ENCODE data around the gene CISTR.

Gene CISTR

DNA sequence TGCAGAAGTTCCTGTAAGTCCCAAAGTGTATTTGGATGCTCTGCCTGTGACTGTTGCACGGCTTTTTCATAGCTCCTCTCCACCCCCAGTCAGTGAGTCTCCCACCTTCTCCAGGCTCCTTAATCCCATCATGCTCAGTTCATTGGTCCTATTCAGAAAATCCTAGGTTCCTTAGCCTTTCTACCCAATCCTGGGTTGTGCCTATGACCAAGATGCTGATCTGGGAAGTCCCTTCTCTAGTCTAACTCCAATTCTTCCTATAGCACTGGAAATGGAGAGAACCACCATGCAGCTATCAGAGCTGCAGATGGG is 7.7 kb downstream of the CISTR start:
- DNase-seq (ENCODE audit: low read depth in 3 of 3, low spot score in 1 of 3) = no peak

DNA sequence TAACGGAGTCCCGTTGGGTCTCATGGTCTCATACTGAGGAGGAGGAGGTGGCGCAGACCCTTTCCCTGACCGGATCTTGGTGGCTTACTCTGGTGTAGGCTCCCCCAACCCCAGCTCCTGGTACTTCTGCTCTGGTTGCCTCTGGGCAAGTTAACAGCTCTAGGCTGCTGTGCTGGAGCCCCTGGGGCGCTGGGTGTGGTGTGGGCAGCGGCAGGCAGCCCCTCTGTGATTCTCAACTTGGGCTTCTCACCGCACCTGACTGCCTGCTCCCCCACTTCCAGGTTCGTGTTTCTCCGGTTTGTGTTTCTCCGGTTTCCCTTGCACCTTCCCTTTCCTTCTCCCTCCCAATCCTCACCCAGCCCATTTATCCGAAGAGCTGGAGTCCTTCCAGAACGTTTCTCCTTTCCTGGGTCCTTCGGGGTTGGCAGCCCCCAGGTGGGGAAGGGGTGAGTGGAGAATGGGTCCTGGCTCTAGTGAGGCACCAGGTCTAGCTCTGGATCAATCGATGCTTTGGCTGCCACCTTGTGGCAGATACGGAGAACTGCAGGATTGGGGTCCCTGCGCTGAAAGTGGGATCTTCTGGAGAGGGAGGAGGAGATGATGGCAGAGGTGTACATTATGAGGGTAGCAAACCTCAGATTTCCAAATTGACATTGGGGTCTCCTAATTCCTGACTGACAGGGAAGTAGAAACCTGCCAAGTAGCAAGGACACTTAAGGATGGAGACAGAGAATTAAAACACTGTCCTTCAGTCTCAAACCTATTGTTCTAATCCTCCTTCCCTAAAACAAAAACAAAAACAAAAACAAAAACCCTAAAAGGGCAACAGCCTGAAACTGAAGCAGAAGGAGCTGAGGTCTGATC is 8.3 kb downstream of the CISTR start:
- DNase-seq (ENCODE audit: low read depth in 3 of 3, low spot score in 1 of 3) = peak in 2 of 3 donors; percentile 37 to 40

DNA sequence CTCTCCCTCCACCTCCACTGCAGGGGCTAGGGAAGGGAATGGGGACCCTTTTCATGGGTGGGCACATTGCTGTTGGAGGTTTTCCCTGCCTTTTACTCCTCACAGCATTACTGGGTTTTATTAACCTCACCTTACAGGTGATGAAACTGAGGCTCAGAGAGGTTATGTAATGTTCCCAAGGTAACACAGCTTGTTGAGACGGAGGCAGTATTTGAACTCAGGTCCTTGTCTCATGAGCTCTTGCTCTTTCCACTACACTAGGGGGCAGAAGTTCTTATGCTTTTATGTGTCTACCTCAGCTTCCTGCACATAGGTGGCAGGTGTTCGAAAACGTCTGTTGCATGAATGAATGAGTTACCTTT is 11.7 kb downstream of the CISTR start:
- DNase-seq (ENCODE audit: low read depth in 3 of 3, low spot score in 1 of 3) = no peak

DNA sequence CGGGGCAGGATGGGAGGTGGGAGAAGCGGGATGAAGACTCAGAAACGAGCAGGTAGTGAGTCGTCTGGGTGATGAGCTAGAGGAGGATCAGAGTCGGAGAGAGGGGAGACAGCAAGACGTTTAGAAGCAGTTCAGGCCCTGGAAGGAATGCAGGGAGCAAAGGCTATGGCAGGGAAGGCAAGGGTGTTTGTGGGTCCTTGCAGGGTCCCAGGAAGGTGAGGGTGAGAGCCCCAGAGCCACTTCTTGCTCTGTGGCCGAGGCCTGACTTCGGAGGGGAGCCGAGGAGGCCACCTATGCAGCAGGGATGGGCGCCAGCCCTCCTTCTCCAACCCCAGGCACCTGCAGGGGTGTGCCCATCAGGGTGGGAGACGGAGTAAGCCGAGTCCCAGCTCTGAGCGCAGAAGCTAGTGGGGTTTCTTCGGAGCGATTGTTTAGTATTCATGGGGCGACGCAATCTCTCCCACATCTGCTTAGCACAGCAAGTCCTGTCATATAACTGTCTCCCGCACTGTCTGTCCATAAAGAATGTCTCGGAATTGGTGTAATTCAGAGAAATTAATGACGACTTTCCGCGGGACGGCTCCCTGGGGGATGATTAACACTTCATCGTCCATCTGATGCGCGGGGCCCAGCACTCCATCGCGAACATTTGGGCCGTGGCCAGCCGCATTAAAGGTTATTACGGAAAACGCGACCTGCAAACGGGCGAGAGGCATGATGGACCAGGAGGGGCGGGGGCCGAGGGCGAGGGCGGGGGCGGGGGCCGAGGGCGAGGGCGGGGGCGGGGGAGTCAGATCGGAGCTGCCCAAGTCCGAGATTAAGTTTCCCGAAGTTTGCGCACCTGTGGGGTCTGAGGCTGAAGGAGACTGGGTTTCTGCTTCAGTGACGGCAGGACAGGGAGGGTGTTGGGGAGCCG is 12.3 kb downstream of the CISTR start:
- no peak for DNase-seq (ENCODE audit: low read depth in 3 of 3, low spot score in 1 of 3)

DNA sequence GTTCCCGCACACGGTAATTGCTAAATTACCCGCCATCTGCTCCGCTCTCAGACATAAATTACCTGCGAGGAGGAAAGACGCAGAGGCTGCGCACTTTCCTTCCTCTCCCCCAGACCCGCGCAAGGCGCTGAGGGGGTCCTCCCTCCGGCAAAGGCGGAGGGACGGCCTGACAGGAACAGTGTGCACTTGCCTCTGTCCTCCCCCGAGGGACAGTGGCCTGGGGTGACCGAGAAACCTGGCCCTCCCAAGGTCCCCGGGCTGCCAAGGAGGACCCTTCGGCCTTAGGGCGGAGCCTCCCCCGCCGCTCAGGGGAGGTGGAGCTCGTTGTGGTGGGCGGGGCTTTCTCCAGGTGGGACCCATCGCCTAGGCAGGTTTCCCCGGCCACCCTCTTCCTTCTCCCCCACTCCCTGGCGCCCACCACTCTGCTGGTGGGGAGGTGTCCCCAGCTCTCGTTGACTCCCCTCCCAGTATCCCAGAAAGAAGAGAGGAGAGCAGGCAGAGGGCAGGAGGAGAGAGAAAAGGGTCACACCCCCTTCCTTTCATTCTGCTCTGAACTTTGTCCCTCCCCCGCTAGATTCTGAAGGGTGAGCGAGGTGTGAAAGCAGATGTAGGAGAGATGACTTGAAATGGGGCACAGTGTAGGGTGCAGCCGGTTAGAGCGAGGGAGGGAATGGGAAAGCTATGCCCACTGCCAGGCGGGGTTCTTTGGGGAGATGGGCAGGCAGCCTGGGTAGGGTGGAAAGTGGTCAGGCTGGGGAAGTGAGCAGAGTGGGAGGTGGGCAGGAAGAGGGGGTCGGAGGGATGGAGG is 13.2 kb downstream of the CISTR start:
- DNase-seq (ENCODE audit: low read depth in 3 of 3, low spot score in 1 of 3) = peak in 1 of 3 donors; percentile 27

DNA sequence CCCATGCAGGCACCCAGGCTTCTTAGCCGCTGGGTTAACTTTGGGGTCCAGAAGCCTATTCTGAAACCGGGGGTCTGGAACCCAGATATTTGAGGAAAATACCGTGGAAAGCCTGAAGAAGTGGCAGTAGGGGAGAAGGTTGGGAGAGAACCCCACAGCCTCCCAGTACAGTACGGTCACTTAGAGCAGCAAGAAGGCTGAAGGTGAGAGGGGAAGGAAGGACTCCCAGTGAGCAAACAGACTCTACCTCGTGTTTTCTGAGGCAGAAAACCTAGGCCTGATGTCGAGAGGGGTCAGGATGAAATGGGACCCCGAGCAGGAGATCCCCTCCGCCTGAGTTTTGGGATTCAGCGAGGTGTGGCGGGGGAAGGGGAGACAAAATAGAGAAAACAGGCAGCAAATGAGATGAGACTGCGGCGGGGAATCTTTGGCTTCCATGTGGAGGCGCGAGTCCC is 13.8 kb downstream of the CISTR start:
- DNase-seq (ENCODE audit: low read depth in 3 of 3, low spot score in 1 of 3) = no peak

DNA sequence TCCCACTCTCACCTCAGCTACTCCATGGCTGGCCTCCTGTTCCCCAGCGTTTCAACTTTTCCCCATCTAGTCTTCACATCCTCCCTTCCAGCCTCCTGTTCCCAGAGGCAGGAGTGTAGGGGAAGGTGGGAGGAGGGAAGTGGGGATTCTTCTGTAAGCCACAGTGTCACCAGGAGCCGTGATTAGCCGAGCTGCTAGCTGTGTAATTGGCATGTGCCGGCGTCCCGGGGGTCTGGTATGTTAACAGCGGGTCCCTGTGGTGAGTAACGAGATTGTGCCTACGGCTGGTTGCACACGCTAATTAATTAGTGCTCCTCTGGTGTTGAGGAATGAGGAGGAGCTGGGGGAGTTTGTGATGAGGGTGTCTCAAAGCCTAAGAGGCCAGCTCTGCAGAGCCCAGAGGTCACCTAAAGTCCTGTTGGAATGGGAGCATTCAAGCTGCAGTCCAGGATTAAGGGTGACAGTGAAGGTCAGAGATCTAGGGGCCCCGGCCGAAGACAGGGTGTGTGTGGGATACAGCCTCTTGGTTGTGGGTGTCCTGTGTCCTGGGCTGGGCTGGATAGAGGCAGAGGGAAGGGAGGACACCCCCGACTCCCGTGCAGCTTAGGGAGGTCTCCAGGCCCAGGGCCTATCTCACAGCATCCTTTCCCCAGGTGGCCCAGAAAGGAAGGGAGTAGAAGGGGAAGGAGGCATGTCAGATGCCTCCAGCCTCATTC is 14.5 kb downstream of the CISTR start:
- no peak for DNase-seq (ENCODE audit: low read depth in 3 of 3, low spot score in 1 of 3)

DNA sequence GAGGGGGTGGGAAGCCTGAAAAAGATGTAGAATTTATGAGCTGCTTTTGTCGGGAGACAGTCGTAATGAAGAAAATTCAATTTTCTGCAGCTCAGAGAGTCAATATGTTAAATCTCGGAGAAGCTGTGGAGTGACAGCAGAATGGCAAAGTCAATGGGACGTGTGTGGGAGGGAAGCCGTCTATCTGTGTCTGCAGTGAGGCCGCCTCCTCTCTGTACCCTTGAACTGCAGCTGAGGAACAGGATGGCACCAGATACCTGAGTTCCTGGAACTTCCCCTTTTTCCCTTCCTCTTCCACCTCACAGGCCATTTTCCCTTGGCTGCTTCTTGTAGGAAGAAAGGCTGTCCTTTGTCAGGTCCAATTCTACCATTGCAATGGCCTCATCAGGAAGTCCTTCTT is 15.2 kb downstream of the CISTR start:
- no peak for DNase-seq (ENCODE audit: low read depth in 3 of 3, low spot score in 1 of 3)

DNA sequence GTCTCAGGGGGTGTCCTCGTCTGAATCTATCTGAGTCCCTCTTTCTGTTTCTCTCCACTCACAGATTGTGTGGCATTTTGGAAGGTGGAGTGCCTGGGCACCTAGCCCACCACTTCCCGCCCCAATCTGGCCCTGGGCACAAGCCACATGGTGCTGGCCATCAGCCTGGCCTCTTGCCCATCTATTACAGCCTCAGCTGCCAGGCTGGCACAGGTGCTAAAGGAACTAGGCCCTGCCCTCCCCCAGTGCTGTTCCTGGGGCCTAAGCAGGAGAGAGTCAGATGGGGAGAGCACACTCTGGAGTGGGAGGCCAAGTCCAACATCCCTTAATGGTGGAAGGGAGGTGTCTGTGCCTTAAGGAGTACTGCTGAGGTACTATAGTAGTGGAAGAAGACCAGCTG is 16.2 kb downstream of the CISTR start:
- no peak for DNase-seq (ENCODE audit: low read depth in 3 of 3, low spot score in 1 of 3)

DNA sequence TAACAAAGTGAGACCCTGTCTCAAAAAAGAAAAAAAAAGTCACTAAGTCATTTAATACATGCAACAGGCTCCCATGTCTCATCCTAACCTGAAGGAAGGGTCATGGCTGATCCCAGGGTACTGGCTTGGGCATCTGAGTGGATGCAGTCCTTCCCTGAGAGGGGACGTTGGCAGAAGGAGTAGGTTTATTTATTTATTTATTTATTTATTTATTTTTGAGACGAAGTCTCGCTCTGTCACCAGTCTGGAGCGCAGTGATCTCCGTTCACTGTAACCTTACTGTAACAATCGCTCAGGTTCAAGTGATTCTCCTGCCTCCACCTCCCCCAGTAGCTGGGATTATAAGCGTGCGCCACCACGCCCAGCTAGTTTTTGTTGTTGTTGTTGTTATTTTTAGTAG is 17.4 kb downstream of the CISTR start:
- DNase-seq (ENCODE audit: low read depth in 3 of 3, low spot score in 1 of 3) = no peak

DNA sequence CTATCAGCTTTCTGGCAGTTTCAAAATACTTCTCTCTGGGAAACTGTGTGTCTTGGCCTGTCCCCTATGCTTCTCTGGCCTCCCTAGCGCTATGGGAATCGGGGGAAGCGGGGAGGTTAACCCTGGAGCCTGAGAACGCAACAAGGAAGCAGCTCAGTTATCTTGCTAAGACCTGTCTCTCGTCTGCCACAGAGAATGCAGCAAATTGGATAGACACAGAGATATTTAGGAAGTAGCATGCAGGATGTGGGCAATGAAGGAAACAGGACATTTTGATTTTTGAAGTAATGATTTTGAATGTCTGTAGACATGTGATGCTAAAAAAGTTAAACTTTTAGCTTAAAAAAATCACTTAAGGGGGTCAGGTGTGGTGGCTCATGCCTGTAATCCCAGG is 18.0 kb downstream of the CISTR start:
- no peak for DNase-seq (ENCODE audit: low read depth in 3 of 3, low spot score in 1 of 3)

DNA sequence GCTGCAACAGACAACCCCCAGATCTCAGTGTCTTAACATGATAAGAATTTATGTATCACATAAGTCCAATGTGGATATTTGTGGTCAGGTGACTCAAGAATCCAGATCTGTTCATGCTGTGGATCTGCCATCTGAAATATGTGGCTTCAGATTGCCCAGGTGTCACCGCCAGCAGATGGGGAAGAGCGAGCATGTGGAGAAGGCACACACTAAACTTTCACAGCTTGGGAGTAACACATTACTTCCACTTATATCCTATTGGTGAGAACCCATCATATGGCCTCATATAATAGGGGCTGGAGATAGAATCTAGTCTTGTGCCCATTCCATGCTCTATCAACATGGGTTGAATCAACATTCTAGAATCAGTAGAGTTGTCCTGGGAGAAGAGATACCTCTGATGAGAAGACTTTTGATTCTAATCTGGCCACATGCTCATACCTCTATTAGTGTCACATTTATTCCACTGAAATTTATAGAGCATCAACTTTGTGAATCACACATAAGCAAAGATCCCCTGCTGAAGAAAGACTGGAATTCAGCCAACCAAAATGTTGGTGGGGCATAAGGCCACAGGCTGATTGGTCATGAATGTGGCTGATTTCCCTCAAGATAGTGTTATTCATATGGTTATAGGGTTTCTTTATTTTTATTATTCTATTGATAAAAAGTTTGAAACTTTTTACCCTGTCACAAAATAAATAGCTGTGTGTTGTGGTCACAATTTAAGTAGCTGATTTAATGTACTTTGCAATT is 18.6 kb downstream of the CISTR start:
- no peak for DNase-seq (ENCODE audit: low read depth in 3 of 3, low spot score in 1 of 3)

DNA sequence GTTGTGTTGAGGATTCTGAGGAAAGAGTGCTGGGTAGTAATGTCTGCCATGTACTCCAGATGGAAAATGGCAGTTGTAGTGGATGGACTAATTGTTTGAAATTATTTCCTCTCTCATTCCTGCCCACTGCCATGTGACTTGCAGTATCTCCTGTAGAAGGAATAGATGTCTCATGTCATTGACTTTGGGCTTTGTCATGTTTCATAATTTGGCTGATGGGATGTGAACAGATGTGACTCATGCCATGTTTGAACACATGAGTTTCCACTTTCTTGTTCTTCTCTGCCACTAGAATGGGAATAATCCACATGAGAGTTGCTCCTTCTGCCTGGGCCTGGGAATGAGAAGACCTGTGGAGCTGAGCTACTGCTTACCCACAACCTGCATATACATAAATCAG is 22.1 kb downstream of the CISTR start:
- DNase-seq (ENCODE audit: low read depth in 3 of 3, low spot score in 1 of 3) = no peak

DNA sequence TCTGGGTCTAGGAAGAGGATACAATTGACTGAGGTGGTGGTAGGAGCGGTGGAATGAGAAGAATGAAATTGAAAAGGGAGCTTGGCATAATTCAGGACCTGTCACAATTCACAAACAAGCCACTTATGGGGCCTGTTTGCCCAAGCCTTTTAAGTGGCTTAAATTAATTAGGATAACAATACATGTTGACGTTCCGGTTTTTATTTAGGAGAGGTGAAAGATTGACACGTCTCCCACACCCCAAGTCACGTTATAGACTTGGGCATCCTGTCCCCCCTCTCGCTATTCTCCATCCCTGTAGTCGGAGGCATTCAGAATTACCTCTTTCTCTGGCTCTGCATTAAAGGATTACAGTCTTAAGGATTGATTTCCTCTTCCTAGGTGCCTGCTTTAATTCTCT is 23.6 kb downstream of the CISTR start:
- DNase-seq (ENCODE audit: low read depth in 3 of 3, low spot score in 1 of 3) = no peak

DNA sequence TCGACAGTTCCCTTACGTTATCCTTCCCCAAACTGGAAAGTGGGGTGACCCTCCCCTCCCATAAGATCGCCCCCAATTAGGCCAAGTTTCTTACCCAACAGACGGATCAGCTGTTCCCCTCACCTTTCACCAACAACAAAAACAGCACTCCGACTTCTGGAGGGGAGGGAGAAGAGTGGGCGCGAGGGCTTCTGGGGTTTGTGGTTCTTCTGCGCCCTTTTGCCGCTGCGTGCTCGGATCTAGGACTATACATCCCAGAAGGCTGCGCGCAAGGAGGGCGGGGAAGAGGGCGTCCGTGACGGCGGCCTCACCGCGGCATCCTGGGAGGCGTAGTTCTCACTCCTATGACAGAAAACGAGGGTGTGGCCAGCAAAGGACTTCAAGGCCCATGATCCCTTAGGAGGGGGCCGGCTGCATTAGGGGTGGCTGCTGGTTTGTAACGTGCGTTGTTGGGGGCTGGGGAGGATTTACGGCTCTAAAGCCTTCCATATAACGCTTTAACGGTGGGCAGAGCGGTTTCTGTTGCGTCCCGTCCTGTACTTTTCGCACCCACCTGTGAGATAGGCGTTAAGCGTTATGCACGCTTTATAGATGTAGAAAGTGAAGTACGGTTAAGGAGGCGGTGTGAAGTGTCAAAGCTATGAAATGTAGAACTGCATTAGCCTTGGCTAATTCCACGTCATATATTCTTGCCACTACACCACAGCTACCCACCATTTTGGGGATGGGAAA is 24.3 kb downstream of the CISTR start, which contains the start of gene CALCOCO1:
Gene CALCOCO1, minus strand, starts transcription at position 143 of the 732 bp plus-strand sequence. CDS start 2,210 bp downstream, outside the sequence.
- DNase-seq (ENCODE audit: low read depth in 3 of 3, low spot score in 1 of 3) = peak; percentile 85 to 90 (median 89)

DNA sequence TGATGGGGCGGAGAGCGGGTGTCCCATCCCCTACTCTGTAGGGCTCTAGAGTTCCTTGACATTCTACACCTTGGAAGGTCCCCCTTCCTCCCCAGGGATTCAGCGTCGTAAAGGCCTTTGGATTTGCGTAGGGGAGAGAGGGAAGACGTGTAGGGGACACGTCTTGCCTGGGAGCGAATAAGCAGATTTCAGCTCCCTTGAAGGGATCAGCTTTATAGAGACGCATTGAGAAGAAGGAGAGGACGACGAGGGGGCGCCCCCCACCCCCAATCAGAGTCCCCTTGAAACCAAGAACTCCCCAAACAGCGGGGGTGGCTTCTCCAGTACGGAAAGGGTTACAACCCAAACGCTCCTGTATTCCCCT is 24.9 kb downstream of the CISTR start:
- no peak for DNase-seq (ENCODE audit: low read depth in 3 of 3, low spot score in 1 of 3)

DNA sequence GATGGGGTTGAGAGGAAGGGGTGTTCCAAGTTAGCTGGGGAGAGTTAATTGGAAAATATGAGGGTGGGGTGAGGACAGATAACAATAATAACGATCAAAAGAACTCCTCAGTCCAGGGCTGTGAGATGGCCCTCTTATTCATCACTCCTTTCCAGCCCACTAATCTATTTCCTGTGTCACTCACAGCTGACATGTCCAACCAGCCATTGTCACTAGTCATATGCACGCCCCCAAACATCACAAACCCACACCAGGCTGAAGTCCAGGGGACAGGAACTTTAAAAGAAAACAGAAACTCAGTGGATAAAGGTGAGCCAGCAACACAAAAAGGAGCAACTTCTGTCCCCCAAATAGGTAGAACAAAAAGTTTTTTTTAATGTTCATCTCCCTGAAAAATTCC is 25.4 kb downstream of the CISTR start:
- DNase-seq (ENCODE audit: low read depth in 3 of 3, low spot score in 1 of 3) = no peak

DNA sequence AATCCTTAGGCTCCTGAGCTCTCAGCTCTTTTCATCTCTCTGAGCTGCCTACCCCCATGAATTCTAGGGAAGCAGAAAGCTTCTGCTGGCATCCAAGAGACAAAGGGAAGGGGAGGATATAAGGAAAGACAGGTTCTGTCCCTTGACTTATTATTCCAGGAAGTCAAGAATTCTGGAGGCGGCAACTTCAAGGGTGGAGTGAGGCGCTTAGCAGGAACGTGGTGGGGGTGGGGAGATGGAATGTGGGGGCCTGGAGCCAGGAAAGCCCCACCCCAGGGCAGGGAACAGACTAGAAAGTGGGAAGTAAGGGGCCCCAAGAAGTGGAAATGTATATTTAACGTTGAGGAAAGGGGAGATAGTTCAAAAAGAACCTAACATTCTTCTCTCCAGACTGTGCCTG is 26.0 kb downstream of the CISTR start:
- no peak for DNase-seq (ENCODE audit: low read depth in 3 of 3, low spot score in 1 of 3)

DNA sequence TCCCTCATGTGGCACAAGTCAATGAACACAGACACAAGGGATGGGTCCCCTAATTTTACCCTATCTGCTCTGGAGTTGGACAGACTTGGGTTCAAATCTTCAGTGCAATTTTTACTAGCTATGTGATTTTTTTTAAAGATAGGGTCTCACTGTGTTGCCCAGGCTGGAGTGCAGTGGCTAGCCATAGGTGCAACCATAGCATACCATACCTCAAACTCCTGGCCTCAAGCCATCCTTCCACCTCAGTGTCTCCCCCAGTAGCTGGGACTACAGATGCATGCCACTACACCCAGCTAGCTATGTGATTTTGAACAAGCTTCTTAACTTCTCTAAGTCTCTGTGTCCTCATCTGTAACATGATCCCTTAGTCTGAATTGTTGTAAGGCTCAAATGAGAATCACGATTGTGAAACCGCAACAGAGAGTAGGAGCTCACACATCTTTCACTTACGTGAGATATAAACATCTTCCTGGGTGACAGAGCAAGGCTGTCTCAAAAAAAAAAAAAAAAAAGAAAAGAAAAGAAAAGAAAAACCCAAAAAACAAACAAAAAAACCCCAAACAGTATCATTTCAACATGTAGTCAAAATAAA is 29.2 kb downstream of the CISTR start:
- no peak for DNase-seq (ENCODE audit: low read depth in 3 of 3, low spot score in 1 of 3)

Measured in stimulated activated CD4-positive, alpha-beta T cell treated with anti-CD3 and anti-CD28 coated beads, TNF-alpha, amount 100 ng/mL, for 1 hour (primary cell).